Glutamatergic neuron (in vitro differentiated cells): Measurements from ENCODE around the gene DOCK9. TPM values are rescaled to one million over a fixed set of nuclear protein-coding genes. Genes with fewer than 3 reads are reported as not detected.

Experiments
- DNase-seq: peaks from one replicate; pipeline ENCODE4 v3.0.0; 2022
- H3K27ac Mint-ChIP-seq: one replicate; pipeline ENCODE4 v1.8.0; 2020; ENCODE audit warnings: mild to moderate bottlenecking, mixed read lengths, inconsistent platforms; ENCODE audit not compliant: unreplicated experiment
- H3K27me3 Mint-ChIP-seq: one replicate; pipeline ENCODE4 v1.8.0; 2020; ENCODE audit warnings: mild to moderate bottlenecking, moderate library complexity, mixed read lengths, inconsistent platforms; ENCODE audit not compliant: unreplicated experiment
- H3K36me3 Mint-ChIP-seq: one replicate; pipeline ENCODE4 v1.8.0; 2020; ENCODE audit warnings: mild to moderate bottlenecking, mixed read lengths, inconsistent platforms; ENCODE audit not compliant: unreplicated experiment
- H3K4me1 Mint-ChIP-seq: one replicate; pipeline ENCODE4 v1.8.0; 2020; ENCODE audit warnings: mild to moderate bottlenecking, low read depth, mixed read lengths, inconsistent platforms; ENCODE audit not compliant: unreplicated experiment
- H3K4me3 Mint-ChIP-seq: one replicate; pipeline ENCODE4 v1.8.0; 2020; ENCODE audit warnings: mild to moderate bottlenecking, mixed read lengths, inconsistent platforms; ENCODE audit not compliant: unreplicated experiment
- H3K9me3 Mint-ChIP-seq: one replicate; pipeline ENCODE4 v1.8.0; 2020; ENCODE audit warnings: mild to moderate bottlenecking, moderate library complexity, mixed read lengths, inconsistent platforms; ENCODE audit not compliant: unreplicated experiment
- total RNA-seq: library from RNA; stranded (reverse); fragmentation: NEBNext Ultra II Directional; extraction: Animal tissue kit (Norgen Biotek cat#: 25700); gene quantifications from one replicate; pipeline ENCODE4 v1.2.1, GENCODE V29; 2021; ENCODE audit not compliant: unreplicated experiment
- TF ChIP-seq, protein P1 (sequence below): fragments of 200-600 bp; sonication (generic); IDR thresholded peaks from one replicate; pipeline ENCODE4 v1.5.0; 2021; ENCODE audit not compliant: partially characterized antibody, unreplicated experiment

DOCK9 gene
- total RNA-seq, 1 donor from 2014 or later: 4.5 TPM

DNA sequence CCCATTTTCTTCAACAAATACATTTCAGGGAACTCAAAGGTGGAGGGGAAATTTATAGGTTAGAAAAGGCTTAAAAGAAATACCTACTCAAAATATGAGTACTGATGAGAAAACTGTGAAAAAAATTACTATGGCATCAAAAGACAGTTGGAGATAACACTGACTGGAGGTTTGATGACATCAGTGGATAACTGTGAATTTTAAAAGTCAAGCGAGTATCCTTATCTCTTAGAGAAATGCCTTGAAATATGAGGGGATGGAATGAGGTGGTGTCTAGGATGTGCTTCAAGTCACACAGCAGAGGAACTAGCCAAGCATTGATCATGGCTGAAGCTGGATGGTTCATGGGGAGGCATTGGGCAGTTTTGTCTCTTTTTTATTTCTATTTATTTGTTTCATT is 198.2 kb downstream of the DOCK9 start:
- H3K9me3 Mint-ChIP-seq: peaks cover 2% of the 10 kb centered on the region
- H3K27ac Mint-ChIP-seq: no peak overlapping the region
- peaks cover 5% of the 10 kb centered on the region for H3K36me3 Mint-ChIP-seq
- DNase-seq: no peak
- no peaks in the 10 kb centered on the region for H3K4me1 Mint-ChIP-seq
- TF ChIP-seq, protein P1, sequence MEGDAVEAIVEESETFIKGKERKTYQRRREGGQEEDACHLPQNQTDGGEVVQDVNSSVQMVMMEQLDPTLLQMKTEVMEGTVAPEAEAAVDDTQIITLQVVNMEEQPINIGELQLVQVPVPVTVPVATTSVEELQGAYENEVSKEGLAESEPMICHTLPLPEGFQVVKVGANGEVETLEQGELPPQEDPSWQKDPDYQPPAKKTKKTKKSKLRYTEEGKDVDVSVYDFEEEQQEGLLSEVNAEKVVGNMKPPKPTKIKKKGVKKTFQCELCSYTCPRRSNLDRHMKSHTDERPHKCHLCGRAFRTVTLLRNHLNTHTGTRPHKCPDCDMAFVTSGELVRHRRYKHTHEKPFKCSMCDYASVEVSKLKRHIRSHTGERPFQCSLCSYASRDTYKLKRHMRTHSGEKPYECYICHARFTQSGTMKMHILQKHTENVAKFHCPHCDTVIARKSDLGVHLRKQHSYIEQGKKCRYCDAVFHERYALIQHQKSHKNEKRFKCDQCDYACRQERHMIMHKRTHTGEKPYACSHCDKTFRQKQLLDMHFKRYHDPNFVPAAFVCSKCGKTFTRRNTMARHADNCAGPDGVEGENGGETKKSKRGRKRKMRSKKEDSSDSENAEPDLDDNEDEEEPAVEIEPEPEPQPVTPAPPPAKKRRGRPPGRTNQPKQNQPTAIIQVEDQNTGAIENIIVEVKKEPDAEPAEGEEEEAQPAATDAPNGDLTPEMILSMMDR: no peak
- no peak overlapping the region for H3K4me3 Mint-ChIP-seq
- H3K27me3 Mint-ChIP-seq: no peaks in the 10 kb centered on the region

DNA sequence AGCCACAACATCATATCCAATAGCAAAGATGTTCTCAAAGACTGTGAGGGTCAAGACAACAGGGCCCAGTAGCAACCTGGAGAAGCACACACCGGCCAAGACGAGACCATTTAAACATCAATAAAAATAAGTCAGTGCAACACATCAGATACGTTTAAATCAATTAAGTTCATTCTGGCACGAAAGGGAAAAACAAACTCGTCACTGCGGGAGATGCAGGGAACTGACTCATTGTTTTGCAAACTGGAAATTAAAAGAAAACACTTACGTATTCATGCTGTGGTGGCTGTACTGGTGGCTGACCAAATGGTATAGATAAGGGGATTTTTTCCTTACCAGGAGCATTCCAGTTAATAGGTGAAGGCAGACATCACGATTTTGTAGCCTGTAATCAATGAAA is 199.1 kb downstream of the DOCK9 start:
- no peak for DNase-seq
- H3K27ac Mint-ChIP-seq: no peak overlapping the region
- H3K36me3 Mint-ChIP-seq: peaks cover 5% of the 10 kb centered on the region
- no peak overlapping the region for H3K4me3 Mint-ChIP-seq
- no peaks in the 10 kb centered on the region for H3K9me3 Mint-ChIP-seq
- TF ChIP-seq, protein P1: no peak
- H3K27me3 Mint-ChIP-seq: no peaks in the 10 kb centered on the region
- H3K4me1 Mint-ChIP-seq: no peaks in the 10 kb centered on the region

DNA sequence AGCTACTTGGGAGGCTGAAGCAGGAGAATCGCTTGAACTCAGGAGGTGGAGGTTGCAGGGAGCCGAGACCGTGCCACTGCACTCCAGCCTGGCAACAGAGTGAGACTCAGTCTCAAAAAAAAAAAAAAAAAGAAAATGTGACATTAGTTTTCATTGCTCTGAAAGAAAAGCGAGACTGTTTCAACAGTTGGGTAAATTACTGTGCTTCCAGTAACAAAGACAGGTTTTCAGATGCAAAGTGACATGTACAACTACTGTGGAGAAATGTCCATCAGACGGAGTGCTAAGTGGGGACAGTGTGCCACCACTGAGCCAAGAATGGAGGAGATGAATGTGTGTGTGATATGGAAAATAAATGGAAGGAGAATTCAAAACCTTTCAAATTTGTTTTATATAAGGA is 201.2 kb downstream of the DOCK9 start:
- DNase-seq: no peak
- Mint-ChIP-seq H3K4me1 (no peaks in the 10 kb centered on the region), H3K27me3 (peaks cover 2% of the 10 kb centered on the region), H3K36me3 (peaks cover 5% of the 10 kb centered on the region), H3K9me3 (no peaks in the 10 kb centered on the region), H3K27ac (no peak overlapping the region), H3K4me3 (no peak overlapping the region)
- TF ChIP-seq, protein P1: no peak

DNA sequence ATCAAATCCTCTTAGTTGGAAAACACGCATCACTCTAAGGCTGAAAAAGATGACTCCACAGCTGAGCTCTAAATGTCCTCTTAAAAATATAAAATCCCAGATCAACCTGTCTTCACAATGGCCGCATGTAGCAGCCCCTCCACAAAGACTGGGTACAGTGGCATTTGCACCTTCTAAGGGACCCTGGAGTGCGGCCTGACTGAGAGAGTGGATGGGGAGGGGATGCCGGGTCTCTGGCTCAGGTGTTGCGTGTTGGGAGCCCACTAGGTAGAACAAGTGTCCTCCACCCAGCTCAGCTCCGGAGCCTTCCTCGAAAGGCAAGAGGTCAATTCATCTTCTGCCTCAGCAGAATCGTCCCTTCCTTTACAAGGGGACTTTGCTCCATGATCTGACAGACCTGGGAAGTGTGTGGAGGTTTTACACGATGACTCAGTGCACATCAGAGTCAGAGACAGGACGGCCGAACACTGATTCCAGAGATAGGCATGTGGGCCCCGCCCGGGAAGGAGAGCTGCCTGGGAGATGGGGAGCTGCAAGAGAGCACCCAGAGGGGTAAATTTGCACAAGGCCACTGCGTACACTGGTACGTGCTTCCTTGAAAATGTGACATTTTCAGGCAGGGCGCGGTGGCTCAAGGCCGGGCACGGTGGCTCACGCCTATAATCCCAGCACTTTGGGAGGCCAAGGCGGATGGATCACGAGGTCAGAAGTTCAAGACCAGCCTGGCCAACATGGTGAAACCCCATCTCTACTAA is 201.8 kb downstream of the DOCK9 start:
- Mint-ChIP-seq H3K27me3 (peaks cover 2% of the 10 kb centered on the region), H3K4me3 (no peak overlapping the region), H3K36me3 (peaks cover 5% of the 10 kb centered on the region), H3K27ac (no peak overlapping the region), H3K4me1 (no peaks in the 10 kb centered on the region), H3K9me3 (no peaks in the 10 kb centered on the region)
- DNase-seq: no peak
- TF ChIP-seq, protein P1: no peak

DNA sequence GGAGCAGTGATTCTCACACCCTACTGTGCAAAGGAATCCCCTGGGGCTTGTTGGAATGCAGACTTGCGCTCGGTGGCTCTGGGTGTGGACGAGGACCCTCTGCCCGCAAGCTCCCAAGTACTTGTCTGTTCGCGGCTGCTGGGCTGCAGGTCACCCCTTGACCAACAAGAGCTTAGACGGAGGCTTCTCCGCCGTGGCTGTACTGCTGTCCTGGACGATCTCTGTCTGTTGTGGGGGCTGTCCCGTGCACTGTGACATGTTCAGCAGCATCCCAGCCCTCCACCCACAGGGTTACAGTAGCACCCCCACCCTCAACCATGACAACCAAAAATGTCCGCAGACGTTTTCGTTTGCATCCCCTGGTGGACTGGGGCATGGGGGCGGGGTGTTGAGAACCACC is 202.5 kb downstream of the DOCK9 start:
- Mint-ChIP-seq H3K27ac (no peak overlapping the region), H3K4me1 (no peaks in the 10 kb centered on the region), H3K27me3 (peaks cover 2% of the 10 kb centered on the region), H3K36me3 (peaks cover 5% of the 10 kb centered on the region), H3K4me3 (no peak overlapping the region), H3K9me3 (no peaks in the 10 kb centered on the region)
- no peak for DNase-seq
- TF ChIP-seq, protein P1: no peak
